GM10847 (cell line): ENCODE results near the gene TMEM164.

Experiments
- POLR2A ChIP-seq: IDR thresholded peaks from 2 replicates; pipeline ENCODE4 v1.6.1; 2011; ENCODE audit not compliant: insufficient read length; ENCODE audit errors: extremely low read depth

TMEM164 gene

DNA sequence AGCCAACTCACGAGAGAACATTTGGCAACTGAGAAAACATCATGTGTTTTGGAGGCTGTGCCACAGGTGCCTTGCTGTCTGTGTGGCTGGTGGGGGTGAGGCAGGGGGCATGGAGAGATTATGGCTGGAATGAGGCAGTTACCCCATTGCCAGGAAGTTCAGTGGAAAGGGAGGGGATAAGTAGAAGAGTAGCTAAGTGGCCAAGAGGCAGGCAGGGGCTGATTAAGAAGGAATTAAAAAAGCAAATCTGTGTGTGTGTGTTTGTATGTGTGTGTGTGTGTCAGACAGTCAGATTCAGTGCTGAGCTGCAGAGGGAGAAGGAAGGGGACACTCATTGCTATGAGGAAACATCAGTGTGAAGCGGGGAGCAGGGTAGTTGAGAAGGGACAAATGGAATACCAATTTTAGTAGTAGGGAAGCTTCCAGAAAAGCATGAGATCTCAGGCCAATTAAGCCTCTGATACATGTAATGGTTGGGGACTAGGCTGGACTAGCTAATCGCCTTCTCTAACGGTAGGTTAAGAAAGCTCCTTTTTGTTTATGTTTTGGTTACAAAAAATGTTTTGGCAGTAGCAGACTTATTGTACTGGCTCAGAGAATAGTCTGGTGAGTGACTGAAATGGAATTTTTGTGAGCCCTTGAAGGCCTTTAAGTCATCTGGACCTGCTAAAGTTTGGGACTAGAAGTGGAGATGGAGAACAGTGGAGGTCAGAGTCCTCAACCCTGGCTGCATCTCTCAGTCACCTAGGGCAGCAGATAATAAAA, 18.5 kb downstream of the TMEM164 start:
- no peak for TF ChIP-seq POLR2A

DNA sequence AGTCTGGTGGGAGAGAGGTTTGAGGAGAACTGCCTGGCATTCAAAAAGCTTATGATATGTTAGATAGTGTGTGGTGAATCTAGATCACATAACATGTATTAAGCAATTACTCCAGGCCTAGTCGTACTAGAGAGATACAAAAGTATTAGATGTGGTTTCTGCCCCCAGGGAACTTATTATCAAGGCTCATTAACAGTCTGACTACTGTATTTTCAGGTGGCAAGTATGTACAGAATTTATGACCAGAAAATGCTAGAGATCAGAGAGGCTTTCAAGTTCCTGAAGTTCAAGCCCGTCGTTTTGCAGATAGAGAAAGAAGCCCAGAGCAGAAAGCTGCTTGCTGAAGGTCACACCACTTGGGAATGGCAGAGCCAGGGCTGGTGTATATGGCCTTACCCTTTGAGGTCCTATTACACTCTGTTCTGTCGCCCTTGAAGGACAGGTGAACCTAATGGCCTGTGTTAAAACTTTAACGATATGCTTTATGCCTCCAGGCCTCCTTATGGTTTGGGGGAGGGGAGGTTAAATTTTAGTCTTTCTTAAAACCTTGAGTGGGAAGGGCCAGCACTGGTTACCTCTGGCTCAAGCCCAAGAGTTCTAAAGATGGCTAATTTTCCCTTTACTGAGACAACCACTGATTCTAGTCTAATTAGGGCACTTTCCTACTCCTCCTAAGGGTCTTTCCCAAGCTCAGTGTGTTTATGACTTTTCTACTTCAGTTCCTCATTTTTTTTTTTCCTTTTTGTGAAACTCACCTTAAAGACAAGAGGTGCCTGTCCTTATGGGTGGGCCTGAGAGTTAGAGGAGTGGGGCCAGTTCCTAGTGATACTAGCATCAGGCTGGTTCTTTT, 19.9 kb downstream of the TMEM164 start:
- TF ChIP-seq POLR2A: no peak

- TF ChIP-seq POLR2A: no peak
Observed at GRCh38 chrX:110025395-110025794, 22.5 kb downstream of the TMEM164 start.

DNA sequence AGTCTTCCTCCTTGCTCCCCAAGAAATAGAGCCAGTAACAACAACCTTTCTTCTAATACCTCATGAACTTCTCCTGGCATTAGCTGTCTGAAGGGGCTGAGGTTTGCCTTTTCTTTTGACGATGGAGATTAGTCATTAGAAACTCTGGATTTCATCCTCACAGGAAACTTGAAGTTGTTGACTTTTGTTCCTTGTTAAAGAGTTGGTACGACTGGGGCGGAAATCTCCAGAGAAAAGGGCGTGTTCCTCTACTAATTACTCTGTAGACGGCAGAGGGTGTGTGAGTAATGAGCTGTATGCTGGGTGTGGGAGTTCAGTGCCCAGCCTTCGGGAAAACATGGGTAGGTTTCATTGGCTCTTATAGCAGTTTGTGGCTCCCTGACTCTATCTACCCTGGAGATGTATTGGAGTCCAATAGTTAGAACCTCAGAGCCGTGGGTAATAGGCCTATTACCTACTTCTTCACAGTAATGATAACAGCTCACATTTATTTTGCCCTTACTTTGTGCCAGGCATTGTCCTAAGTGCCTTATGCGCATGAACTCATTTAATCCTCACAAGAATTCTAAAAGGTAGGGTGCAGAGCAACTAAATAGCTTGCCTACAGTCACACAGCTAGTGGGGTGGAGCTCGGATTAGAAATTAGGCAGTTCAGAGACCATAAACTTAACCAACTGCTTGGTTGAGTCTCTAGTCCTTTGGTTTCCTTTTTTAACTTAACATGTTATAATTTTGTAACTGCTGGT, 23.4 kb downstream of the TMEM164 start:
- TF ChIP-seq POLR2A: no peak

DNA sequence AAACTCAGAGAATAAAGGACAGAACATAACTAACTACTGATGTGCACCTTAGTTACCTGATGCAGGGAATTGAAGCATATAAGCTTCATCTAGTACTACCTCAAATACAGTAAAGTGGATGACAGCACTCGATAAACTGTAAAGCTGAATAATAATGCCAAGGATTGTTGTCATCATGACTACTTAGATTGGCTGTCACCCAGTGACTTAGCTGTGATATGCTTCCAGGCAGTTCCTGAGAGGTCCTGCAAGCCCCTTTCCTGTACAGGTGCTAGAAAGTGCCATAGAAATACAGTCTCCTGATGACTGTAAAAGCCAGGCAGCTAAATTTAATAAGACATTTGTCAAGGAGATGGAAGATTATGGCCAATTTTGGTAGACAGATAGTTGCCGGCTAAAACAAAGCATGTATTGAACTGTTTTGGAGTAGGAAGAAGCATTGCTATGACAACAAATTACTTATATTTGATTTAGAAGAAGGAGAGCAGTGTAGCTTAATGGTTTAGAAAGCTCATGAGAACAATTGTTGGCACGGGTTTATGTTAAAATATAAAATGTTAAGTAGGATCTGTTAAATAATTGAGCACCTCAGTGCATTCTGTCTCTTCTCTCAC, 29.7 kb downstream of the TMEM164 start:
- no peak for TF ChIP-seq POLR2A

GRCh38 chrX:110034036-110034435, 31.1 kb downstream of the TMEM164 start:
- no peak for TF ChIP-seq POLR2A

DNA sequence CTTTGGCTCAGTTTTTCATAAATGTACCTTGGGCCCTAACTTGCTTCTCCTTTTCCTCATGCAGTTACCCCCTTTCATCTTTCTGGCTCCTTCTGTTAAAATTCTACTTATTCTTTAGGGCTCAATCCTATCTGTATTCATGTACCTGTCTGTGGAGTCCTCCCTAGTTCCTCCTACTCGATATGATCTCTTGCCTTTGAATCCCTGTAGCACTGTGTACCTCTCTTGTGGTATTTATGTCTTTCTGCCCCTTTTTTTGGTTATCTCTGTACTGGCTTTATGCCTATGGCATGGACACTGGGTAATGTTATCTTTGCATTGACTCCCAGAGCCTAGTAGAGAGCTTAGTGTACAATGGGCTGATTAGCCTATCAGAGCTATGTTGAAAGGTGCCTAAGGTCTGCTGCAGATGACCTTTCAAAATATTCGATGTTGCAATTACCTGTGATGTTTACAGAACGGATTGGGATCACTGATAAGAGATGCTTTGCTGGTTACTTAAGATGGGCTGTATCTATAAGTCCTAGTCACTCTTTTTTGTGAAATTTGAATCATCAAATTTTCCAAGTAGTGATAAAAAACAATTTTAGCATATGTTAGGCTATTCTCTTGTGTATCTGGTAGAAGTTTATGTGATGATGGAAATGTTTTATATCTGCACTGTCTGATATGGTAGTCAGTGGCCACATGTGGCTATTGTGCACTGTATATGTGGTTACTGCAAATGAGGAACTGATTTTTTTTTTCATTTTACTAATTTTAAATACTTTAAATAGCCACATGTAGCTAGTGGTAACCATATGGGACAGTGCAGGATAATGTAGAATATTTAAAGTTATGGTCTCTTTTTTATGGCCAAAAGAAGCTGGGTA, 33.5 kb downstream of the TMEM164 start:
- TF ChIP-seq POLR2A: no peak

GRCh38 chrX:110037178-110037577, 34.3 kb downstream of the TMEM164 start:
- TF ChIP-seq POLR2A: no peak

DNA sequence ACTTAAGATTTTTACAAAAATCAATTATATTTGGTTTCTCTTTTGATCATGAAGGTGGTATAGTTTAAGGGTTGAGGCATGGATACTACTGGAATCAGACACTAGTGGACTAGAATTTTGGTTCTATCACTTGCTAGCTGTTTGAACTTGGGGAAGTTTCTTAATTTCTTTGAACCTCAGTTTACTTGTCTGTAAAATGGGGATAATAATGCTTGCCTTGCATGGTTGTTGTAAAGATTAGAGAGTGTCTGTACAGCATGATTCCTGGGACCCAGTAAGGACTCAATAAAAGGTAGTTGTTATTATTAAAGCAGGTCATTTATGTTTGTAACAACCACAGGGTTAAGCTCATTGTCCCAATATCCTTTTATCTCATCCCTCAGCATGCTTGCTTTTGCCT, 36.0 kb downstream of the TMEM164 start:
- TF ChIP-seq POLR2A: no peak

- TF ChIP-seq POLR2A: no peak
Observed at GRCh38 chrX:110041980-110042379, 39.1 kb downstream of the TMEM164 start.

DNA sequence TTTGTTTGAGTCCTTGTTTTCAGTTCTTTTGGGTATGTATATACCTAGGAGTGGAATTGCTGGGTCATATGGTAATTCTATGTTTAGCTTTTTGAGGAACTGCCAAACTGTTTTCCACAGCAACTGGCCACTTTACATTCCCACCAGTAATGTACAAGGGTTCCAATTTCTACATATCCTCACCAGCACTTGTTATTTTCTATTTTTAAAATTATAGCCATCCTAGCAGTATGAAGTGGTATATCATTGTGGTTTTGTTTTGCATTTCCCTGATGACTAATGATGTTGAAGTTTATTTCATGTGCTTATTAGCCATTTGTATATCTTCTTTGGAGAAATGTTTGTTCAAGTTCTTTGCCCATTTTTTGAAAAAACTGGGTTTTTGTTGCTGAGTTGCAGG, 39.6 kb downstream of the TMEM164 start:
- no peak for TF ChIP-seq POLR2A

DNA sequence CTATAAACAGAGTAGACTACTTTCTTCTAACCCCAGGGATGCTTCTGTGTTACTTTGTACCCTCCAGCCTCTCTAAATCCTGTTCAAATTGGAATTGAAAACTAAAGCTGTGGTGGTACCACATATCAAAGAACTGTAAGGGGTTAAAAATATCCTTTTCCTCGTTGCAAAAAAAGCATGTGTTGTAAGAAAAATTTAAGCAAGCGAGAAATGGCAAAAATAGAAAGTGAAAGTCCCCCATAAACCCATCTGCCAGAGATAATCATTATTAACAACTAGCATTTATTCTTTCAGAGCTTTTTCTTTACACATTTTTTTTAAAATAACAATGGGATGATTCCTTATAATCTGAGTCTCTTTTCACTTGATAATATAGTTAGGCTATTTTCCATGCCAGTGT, 40.6 kb downstream of the TMEM164 start:
- no peak for TF ChIP-seq POLR2A

DNA sequence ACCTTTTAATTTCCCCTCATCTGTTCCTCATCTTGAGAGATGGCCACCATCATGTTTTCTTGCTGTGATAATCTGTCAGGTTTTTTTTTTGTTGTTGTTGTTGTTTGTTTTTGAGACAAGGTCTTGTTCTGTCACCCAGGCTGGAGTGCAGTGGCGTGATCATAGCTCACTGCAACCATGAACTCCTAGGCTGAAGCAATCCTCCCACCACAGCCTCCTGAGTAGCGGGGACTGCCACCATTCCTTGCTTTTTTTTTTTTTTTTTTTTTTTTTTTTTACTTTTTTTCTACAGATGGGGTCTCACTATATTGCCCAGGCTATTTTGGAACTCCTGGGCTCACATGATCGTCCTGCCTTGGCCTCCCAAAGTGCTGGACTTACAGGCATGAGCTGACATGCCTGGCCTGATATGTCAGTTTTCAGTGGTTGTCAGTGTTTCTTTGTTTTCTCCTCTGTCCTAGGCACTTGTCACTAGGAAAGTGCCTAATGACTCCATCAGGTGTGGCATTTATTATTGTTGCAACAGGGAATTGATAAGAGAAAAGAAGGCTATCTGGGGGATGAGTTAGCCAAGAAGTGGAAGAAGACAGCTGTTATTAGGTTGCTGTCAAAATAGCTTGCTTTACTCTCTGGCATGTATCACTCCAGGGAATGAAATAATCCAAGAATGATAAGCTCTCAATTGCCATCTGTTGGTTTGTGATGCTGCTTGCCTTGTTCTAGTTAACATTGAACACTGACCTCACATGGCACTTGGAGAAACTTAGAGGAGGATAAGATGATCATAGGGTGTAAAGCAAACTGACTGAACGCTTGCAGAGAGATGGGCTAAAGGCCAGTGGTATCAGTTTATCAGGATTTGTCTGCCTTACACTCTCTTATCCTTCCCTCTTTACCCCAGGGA, 41.7 kb downstream of the TMEM164 start:
- TF ChIP-seq POLR2A: no peak
